Peyer's patch (tissue), 4 donors: ENCODE results near the gene GPC3. TPM values are rescaled to one million over a fixed set of nuclear protein-coding genes. Genes with fewer than 3 reads are reported as not detected.

Experiments used
- DNase-seq, 3 donors: peaks; one replicate each; pipeline ENCODE4 v3.0.0-alpha.2; 2017 to 2019
- H3K27ac ChIP-seq, 4 donors: fragments of 200-600 bp; sonication (generic); one replicate each; pipeline ENCODE4 v1.5.1; 2016 to 2019
- H3K27me3 ChIP-seq, 2 donors: fragments of 200-600 bp; sonication (generic); one replicate each; pipeline ENCODE4 v1.5.1; 2019
- H3K36me3 ChIP-seq, 3 donors: fragments of 200-600 bp; sonication (generic); one replicate each; pipeline ENCODE4 v1.5.1; 2016 to 2019
- H3K4me1 ChIP-seq, 4 donors: fragments of 200-600 bp; sonication (generic); one replicate each; pipeline ENCODE4 v1.5.1; 2016 to 2019
- H3K4me3 ChIP-seq, 4 donors: fragments of 200-600 bp; sonication (generic); 1 replicate in 3 of 4; 2 replicates in 1 of 4; pipeline ENCODE4 v1.5.1; 2016 to 2019; ENCODE audit warnings: mild to moderate bottlenecking in 1 of 4
- H3K9me3 ChIP-seq, 4 donors: fragments of 200-600 bp; sonication (generic); one replicate each; pipeline ENCODE4 v1.5.1; 2016 to 2019; ENCODE audit warnings: mild to moderate bottlenecking in 1 of 4
- CTCF ChIP-seq, 6 experiments: fragments of 450-650 bp in 4 of 6; fragments of 200-600 bp in 2 of 6; sonication (generic) in 1 of 6; IDR thresholded peaks; one replicate each; pipeline ENCODE4 v1.5.1; 2017 to 2019; ENCODE audit warnings: antibody characterized with exemption in 6 of 6, mild to moderate bottlenecking in 3 of 6, moderate library complexity in 1 of 6
- POLR2A ChIP-seq, 2 donors: fragments of 450-650 bp; IDR thresholded peaks; one replicate each; pipeline ENCODE4 v1.5.1; 2017; ENCODE audit warnings: antibody characterized with exemption in 2 of 2, mild to moderate bottlenecking in 2 of 2, moderate library complexity in 2 of 2
- total RNA-seq, 4 donors: library from RNA; depleted of rRNA; stranded (reverse); fragments of >200 nt; gene quantifications; one replicate each; pipeline ENCODE4 v1.1.0, GENCODE V29; 2016

The GPC3 gene
- total RNA-seq, 4 donors from 2014 or later = 1.1 to 7.2 (median 5.8) TPM

- TF ChIP-seq POLR2A (IDR thresholded peaks at IDR 0.05) = no peak
- TF ChIP-seq CTCF (IDR thresholded peaks at IDR 0.05) = peak in 4 of 6 experiments; percentile 28 to 60 (median 48)
- peak in 2 of 3 donors; percentile 68 to 75 for DNase-seq
Measured at GRCh38 chrX:133921764-133922389, 63.5 kb downstream of the GPC3 start.

GRCh38 chrX:133921086-133921485 lies 64.3 kb downstream of the GPC3 start:
- DNase-seq = no peak
- no peaks in the 10 kb centered on the region for H3K4me1 ChIP-seq
- H3K27me3 ChIP-seq = no peaks in the 10 kb centered on the region
- H3K27ac ChIP-seq = no peak overlapping the region
- TF ChIP-seq CTCF (IDR thresholded peaks at IDR 0.05) (no peak), POLR2A (IDR thresholded peaks at IDR 0.05) (no peak)
- H3K9me3 ChIP-seq = no peaks in the 10 kb centered on the region
- no peak overlapping the region for H3K4me3 ChIP-seq
- no peaks in the 10 kb centered on the region for H3K36me3 ChIP-seq

More at GRCh38 chrX:133921764-133922389, 63.5 kb downstream of the GPC3 start:
- Histone ChIP-seq H3K27me3 (no peaks in the 10 kb centered on the region), H3K9me3 (no peaks in the 10 kb centered on the region), H3K36me3 (no peaks in the 10 kb centered on the region), H3K4me1 (no peaks in the 10 kb centered on the region), H3K27ac (no peak overlapping the region), H3K4me3 (no peak overlapping the region)

GRCh38 chrX:133918361-133918771 lies 67.0 kb downstream of the GPC3 start:
- no peak for TF ChIP-seq CTCF (IDR thresholded peaks at IDR 0.05)
- no peak for TF ChIP-seq POLR2A (IDR thresholded peaks at IDR 0.05)
- Histone ChIP-seq H3K9me3 (no peaks in the 10 kb centered on the region), H3K27me3 (no peaks in the 10 kb centered on the region), H3K36me3 (no peaks in the 10 kb centered on the region), H3K4me1 (no peaks in the 10 kb centered on the region), H3K27ac (no peak overlapping the region), H3K4me3 (no peak overlapping the region)
- no peak for DNase-seq

GRCh38 chrX:133916984-133917722 lies 68.2 kb downstream of the GPC3 start:
- H3K9me3 ChIP-seq = no peaks in the 10 kb centered on the region
- DNase-seq = no peak
- H3K27ac ChIP-seq = no peak overlapping the region
- no peaks in the 10 kb centered on the region for H3K36me3 ChIP-seq
- no peak overlapping the region for H3K4me3 ChIP-seq
- TF ChIP-seq CTCF (IDR thresholded peaks at IDR 0.05) = no peak
- TF ChIP-seq POLR2A (IDR thresholded peaks at IDR 0.05) = no peak
- no peaks in the 10 kb centered on the region for H3K4me1 ChIP-seq
- H3K27me3 ChIP-seq = no peaks in the 10 kb centered on the region

GRCh38 chrX:133913658-133914388 lies 71.6 kb downstream of the GPC3 start:
- no peak overlapping the region for H3K4me3 ChIP-seq
- no peaks in the 10 kb centered on the region for H3K36me3 ChIP-seq
- no peaks in the 10 kb centered on the region for H3K4me1 ChIP-seq
- no peak for TF ChIP-seq POLR2A (IDR thresholded peaks at IDR 0.05)
- TF ChIP-seq CTCF (IDR thresholded peaks at IDR 0.05) = no peak
- DNase-seq = no peak
- H3K27ac ChIP-seq = no peak overlapping the region
- H3K9me3 ChIP-seq = no peaks in the 10 kb centered on the region
- H3K27me3 ChIP-seq = no peaks in the 10 kb centered on the region
